ENCODE results near the gene POLE4. TPM values are rescaled to one million over a fixed set of nuclear protein-coding genes. Genes with fewer than 3 reads are reported as not detected.

Gene POLE4
- total RNA-seq, 1 donor from 2014 or later: 46.1 TPM

DNA sequence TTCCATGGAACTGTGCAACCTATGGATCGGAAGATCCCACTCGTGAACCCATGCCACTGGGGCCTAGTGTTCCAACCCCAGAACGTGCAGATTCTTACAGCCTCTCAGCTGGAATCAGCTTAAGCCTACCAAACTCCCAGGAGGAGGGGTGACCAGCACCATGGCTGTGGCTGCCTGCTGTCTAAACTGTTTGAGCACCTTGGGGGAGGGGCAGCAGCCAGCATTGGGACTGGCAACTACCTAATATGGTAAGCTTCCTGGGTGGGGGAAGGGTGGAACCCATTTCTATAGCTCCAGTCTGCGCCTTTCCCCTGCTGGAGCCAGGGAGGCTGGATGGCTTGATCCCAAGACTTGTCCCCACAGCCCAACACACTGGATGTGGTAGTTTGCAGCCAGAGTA is 10.7 kb upstream of the POLE4 start:
- Mint-ChIP-seq H3K9me3 (peaks cover 10% of the 10 kb centered on the region), H3K36me3 (ENCODE audit: low read depth) (peaks cover 25% of the 10 kb centered on the region), H3K27me3 (ENCODE audit: low read depth) (no peaks in the 10 kb centered on the region), H3K4me3 (ENCODE audit: low read depth) (no peak overlapping the region), H3K4me1 (ENCODE audit: low read depth) (peaks cover 9% of the 10 kb centered on the region), H3K27ac (no peak overlapping the region)
- DNase-seq (ENCODE audit: low spot score): no peak
- intact Hi-C loops (cut with micrococcal nuclease): no loop called here

DNA sequence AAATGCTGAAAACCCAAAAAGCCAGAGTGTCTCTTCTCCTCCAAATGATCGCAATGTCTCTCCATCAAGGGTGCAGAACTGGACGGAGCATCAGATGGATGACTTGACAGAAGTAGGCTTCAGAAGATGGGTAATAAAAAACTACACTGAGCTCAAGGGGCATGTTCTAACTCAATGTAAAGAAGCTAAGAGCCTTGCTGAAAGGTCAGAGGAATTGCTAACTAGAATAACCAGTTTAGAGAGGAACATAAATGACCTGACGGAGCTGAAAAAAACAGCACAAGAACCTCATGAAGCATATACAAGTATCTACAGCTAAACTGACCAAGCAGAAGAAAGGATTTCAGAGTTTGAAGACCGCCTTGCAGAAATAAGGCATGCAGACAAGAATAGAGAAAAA is 9.7 kb upstream of the POLE4 start:
- no peak for DNase-seq (ENCODE audit: low spot score)
- peaks cover 9% of the 10 kb centered on the region for H3K4me1 Mint-ChIP-seq (ENCODE audit: low read depth)
- H3K27me3 Mint-ChIP-seq (ENCODE audit: low read depth): no peaks in the 10 kb centered on the region
- H3K9me3 Mint-ChIP-seq: peaks cover 10% of the 10 kb centered on the region
- H3K4me3 Mint-ChIP-seq (ENCODE audit: low read depth): no peak overlapping the region
- peaks cover 31% of the 10 kb centered on the region for H3K36me3 Mint-ChIP-seq (ENCODE audit: low read depth)
- intact Hi-C loops (cut with micrococcal nuclease): no loop called here
- no peak overlapping the region for H3K27ac Mint-ChIP-seq

DNA sequence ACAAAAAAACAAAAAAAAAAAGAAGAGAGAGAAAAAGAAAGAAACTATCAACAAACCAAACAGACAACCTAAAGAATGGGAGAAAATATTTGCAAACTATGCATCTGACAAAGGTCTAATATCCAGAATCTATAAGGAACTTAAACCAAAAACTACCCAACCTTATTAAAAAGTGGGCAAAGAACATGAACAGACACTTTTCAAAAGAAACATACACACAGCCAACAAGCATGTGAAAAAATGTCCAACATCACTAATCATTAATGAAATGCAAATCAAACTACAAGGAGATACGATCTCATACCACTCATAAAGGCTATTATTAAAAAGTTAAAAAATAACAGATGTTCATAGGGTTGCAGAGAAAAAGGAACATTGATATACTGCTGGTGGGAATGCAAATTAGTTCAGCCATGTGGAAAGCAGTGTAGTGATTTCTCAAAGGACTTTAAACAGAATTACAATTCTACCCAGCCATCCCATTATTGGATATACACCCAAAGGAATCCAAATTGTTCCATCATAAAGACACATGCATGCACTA is 7.2 kb upstream of the POLE4 start:
- Mint-ChIP-seq H3K27ac (no peak overlapping the region), H3K27me3 (ENCODE audit: low read depth) (no peaks in the 10 kb centered on the region)

DNA sequence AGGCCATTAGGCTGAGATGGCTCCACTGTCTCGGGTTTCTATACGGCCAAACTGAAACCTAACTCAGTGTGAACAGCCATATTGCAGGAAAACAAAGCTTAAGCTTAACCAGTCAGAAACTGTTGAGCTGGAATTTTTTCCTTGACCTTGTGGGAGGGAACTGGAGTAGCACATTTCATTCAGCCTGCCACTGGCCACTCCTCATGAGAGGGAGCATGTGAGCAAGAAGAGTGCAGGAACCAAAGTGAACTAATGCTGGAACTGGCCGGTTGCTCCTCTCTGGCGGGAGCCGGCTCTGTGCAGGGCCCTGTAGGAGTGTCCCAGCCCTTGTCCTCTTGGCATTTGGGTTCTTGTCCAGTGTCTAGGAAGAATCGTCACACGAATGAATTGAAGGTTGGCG is 5.9 kb upstream of the POLE4 start:
- Mint-ChIP-seq H3K27ac (no peak overlapping the region), H3K4me1 (ENCODE audit: low read depth) (peaks cover 21% of the 10 kb centered on the region), H3K9me3 (peaks cover 10% of the 10 kb centered on the region), H3K36me3 (ENCODE audit: low read depth) (peaks cover 46% of the 10 kb centered on the region), H3K27me3 (ENCODE audit: low read depth) (no peaks in the 10 kb centered on the region), H3K4me3 (ENCODE audit: low read depth) (no peak overlapping the region)
- intact Hi-C loops (cut with micrococcal nuclease): no loop called here
- no peak for DNase-seq (ENCODE audit: low spot score)

More for the DNA sequence above, 7.2 kb upstream of the POLE4 start:
- intact Hi-C loops (cut with micrococcal nuclease): no loop called here
- no peak for DNase-seq (ENCODE audit: low spot score)
- peaks cover 44% of the 10 kb centered on the region for H3K36me3 Mint-ChIP-seq (ENCODE audit: low read depth)
- peaks cover 20% of the 10 kb centered on the region for H3K4me1 Mint-ChIP-seq (ENCODE audit: low read depth)
- H3K4me3 Mint-ChIP-seq (ENCODE audit: low read depth): no peak overlapping the region
- peaks cover 10% of the 10 kb centered on the region for H3K9me3 Mint-ChIP-seq

DNA sequence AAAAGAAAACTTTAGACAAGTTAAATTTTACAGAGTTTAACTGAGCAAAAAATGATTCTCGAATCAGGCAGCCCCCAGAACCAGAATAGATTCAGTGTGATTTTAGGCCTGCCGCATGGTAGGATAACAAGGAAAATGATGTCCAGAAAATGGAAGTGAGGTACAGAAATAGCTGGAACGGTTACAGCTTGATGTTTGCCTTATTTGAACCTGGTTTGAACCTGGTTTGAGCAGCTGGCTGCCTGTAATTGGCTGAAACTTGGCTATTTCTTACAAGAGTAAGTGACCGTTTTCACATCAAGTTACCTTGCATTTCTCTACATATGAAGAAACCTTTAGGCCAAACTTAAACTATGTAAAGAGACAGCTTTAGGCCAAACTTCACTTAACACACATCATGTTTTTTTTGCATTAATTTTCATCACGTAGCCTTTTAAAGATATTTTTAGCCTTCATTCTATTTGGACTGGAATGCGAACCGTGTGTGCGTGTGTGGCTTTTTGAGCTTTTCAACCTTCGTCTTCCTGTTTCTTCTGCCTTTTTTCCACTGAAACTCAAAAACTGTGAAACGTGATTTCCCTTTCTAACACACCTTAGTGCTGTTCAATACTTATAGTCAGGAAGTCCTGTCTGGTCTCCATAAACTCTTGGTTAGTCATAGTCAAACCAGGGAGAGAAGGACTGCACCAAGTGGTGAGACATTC is 4.5 kb upstream of the POLE4 start:
- Mint-ChIP-seq H3K27me3 (ENCODE audit: low read depth) (no peaks in the 10 kb centered on the region), H3K27ac (no peak overlapping the region)
- intact Hi-C loops (cut with micrococcal nuclease): no loop called here

DNA sequence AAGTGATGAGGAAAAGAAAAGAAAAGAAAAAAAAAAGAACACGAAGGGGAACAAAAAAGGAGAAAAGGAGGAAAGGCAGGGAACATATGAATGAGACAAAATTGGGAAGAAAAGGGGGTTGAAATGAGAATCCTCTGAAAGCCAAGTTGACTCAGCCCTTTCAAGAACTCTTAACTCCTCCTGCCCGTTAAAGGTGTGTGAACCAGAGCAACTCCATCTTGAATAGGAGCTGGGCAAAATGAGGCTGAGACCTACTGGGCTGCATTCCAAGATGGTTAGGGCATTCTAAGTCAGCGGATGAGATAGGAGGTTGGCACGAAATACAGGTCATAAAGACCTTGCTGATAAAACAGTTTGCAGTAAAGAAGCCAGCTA is 4.0 kb upstream of the POLE4 start:
- Mint-ChIP-seq H3K27me3 (ENCODE audit: low read depth) (no peaks in the 10 kb centered on the region), H3K4me1 (ENCODE audit: low read depth) (peaks cover 31% of the 10 kb centered on the region), H3K9me3 (peaks cover 10% of the 10 kb centered on the region), H3K36me3 (ENCODE audit: low read depth) (peaks cover 49% of the 10 kb centered on the region), H3K27ac (no peak overlapping the region), H3K4me3 (ENCODE audit: low read depth) (no peak overlapping the region)
- DNase-seq (ENCODE audit: low spot score): no peak
- intact Hi-C loops (cut with micrococcal nuclease): no loop called here

More for the DNA sequence above, 4.5 kb upstream of the POLE4 start:
- H3K4me3 Mint-ChIP-seq (ENCODE audit: low read depth): no peak overlapping the region
- H3K9me3 Mint-ChIP-seq: peaks cover 10% of the 10 kb centered on the region
- peaks cover 46% of the 10 kb centered on the region for H3K36me3 Mint-ChIP-seq (ENCODE audit: low read depth)
- no peak for DNase-seq (ENCODE audit: low spot score)
- peaks cover 26% of the 10 kb centered on the region for H3K4me1 Mint-ChIP-seq (ENCODE audit: low read depth)

DNA sequence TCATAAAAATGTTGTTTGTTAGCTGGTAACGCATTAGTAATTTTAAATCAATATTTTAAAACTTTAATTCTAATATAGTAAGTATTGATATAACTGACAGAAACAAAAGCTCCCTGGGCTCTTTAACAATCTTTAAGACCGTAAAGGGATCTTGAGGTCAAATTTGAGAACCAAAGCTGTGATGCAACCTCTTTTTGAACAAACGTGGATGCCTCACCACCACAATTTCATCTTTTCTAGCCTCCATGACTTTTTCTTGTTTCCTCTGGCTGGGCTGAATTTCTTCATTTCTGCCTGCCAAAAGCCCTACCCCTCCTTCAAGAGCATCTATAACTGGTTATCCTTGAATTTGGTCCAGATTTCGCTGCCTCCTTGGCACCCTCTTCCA is 563 bp upstream of the POLE4 start:
- H3K27me3 Mint-ChIP-seq (ENCODE audit: low read depth): no peaks in the 10 kb centered on the region
- peaks cover 64% of the 10 kb centered on the region for H3K36me3 Mint-ChIP-seq (ENCODE audit: low read depth)
- H3K4me3 Mint-ChIP-seq (ENCODE audit: low read depth): peak overlapping the region; percentile 79
- intact Hi-C loops (cut with micrococcal nuclease): loop anchor here (2.0 to 5.0 kb wide), 2 partner anchors 121 to 753 kb away; partner anchors contain the start of gene GCFC2
- DNase-seq (ENCODE audit: low spot score): no peak
- H3K27ac Mint-ChIP-seq: peak overlapping the region; percentile 86
- peaks cover 51% of the 10 kb centered on the region for H3K4me1 Mint-ChIP-seq (ENCODE audit: low read depth)
- H3K9me3 Mint-ChIP-seq: no peaks in the 10 kb centered on the region

DNA sequence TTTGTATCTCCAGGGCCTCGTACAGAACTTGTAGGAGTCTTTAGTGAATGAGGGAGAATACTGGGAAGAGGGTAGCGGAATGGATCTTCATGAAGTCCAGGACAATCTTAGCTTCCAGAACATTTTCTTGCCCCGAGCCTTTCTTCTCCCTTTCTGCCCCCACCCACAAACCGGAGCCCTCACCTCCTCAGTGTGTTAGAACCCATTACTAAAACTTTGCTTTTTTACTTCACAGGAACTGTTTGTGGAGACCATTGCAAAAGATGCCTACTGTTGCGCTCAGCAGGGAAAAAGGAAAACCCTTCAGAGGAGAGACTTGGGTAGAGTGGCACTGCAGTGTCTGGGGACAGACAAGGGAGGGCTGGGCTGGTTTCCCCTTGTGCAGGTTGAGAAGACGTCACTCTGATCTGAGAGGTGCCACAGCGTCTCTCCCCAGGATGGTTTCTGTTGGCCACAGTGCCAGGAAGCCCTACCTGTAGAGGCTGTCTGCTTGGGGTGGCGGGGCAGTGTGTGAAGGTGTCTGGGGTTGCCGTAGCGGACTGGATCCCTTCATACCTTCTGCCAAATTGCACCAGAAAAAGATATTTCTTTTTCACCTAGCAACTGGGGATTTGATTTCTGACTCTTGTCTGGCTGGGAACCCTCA is 786 bp downstream of the POLE4 start:
- Mint-ChIP-seq H3K4me1 (ENCODE audit: low read depth) (peaks cover 47% of the 10 kb centered on the region), H3K27me3 (ENCODE audit: low read depth) (no peaks in the 10 kb centered on the region), H3K4me3 (ENCODE audit: low read depth) (peak overlapping the region; percentile 77), H3K36me3 (ENCODE audit: low read depth) (peaks cover 65% of the 10 kb centered on the region), H3K9me3 (peaks cover 4% of the 10 kb centered on the region), H3K27ac (peak overlapping the region; percentile 75)
- no peak for DNase-seq (ENCODE audit: low spot score)
- intact Hi-C loops (cut with micrococcal nuclease): loop anchor here (2.0 to 5.0 kb wide), 2 partner anchors 122 to 752 kb away; partner anchors contain the start of gene GCFC2

DNA sequence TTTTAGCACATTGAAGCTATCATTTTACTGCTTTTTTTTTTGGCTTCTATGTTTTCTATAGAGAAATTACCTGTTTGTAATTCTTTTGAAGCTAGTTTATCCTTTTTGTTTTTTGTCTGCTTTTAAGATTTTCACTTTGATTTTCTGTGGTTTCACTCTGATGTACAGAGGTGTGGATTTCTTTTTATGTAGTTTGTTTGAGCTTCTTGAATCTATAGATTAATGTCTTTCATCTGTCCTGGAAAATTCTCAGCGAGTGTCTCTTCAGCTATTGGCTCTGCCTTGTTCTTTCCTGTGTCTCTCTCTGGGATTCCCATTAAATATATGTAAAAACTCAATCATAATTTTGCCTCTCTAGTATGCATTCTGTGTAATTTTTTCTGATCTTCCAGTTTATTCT is 8.4 kb downstream of the POLE4 start:
- no peak for DNase-seq (ENCODE audit: low spot score)
- Mint-ChIP-seq H3K27ac (peak overlapping the region; percentile 2), H3K4me3 (ENCODE audit: low read depth) (no peak overlapping the region), H3K4me1 (ENCODE audit: low read depth) (peaks cover 9% of the 10 kb centered on the region), H3K9me3 (peaks cover 37% of the 10 kb centered on the region), H3K36me3 (ENCODE audit: low read depth) (peaks cover 67% of the 10 kb centered on the region), H3K27me3 (ENCODE audit: low read depth) (no peaks in the 10 kb centered on the region)
- intact Hi-C loops (cut with micrococcal nuclease): no loop called here

DNA sequence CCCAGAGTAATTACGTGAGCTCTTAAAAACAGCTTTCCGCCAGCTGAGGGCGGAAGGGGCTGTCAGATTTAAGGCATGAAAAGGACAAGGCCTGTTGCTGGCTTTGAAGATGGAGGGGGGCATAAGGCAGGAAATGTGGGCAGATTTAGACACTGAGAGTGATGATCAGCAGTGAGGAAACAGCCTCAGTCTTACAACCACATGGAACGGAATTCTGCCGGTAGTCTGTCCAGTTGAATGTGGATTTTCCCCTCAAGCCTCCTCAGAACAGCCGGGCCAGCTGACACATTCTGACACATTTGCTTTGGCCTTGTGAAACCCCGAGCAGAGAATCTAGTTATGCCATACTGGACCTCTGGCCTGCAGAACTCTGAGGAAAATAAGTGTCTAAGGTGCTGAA is 16.6 kb downstream of the POLE4 start:
- Mint-ChIP-seq H3K9me3 (no peaks in the 10 kb centered on the region), H3K36me3 (ENCODE audit: low read depth) (no peaks in the 10 kb centered on the region), H3K27me3 (ENCODE audit: low read depth) (no peaks in the 10 kb centered on the region), H3K4me1 (ENCODE audit: low read depth) (no peaks in the 10 kb centered on the region), H3K4me3 (ENCODE audit: low read depth) (no peak overlapping the region), H3K27ac (no peak overlapping the region)
- intact Hi-C loops (cut with micrococcal nuclease): no loop called here
- DNase-seq (ENCODE audit: low spot score): no peak

DNA sequence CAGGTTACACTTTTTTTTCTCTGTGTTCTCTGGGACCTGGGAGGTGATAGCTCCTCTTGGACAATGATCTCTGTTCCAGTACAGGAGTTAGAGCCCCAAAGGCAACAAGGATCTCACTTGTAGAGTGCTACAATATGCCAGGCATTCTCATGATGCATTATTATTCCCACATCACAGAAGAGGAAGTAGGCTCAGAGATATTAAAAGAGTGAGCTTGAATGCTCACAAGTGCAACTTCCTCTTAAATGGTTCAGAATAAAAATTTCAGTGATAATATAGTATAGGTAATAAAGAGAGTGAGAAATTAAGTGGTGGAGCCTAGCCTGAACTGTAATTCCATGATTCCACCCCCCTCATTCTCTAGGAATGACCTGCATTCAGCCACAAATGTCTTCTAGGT is 21.4 kb downstream of the POLE4 start:
- no peaks in the 10 kb centered on the region for H3K9me3 Mint-ChIP-seq
- no peak overlapping the region for H3K27ac Mint-ChIP-seq
- H3K27me3 Mint-ChIP-seq (ENCODE audit: low read depth): no peaks in the 10 kb centered on the region
- no peak for DNase-seq (ENCODE audit: low spot score)
- H3K4me3 Mint-ChIP-seq (ENCODE audit: low read depth): no peak overlapping the region
- H3K36me3 Mint-ChIP-seq (ENCODE audit: low read depth): no peaks in the 10 kb centered on the region
- H3K4me1 Mint-ChIP-seq (ENCODE audit: low read depth): no peaks in the 10 kb centered on the region
- intact Hi-C loops (cut with micrococcal nuclease): no loop called here

DNA sequence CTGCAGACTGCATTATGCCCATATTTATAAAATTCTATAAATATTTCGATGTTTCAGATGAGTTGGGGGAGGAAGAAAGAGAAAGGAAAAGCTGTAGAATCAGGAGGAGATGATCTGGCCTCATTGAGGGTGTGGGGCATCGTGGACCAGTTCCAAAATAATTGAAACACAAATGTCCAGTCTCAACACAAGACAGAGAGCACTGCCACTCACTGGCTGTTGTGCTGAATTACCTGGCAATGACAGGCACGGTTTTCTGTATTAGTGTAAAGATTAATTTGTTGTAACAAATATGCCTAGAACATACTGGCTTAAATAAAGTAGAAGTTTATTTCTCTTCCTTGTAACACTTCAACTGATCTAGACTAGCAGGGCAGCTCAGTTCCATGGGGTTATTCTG is 24.1 kb downstream of the POLE4 start:
- Mint-ChIP-seq H3K4me1 (ENCODE audit: low read depth) (no peaks in the 10 kb centered on the region), H3K27me3 (ENCODE audit: low read depth) (no peaks in the 10 kb centered on the region), H3K4me3 (ENCODE audit: low read depth) (no peak overlapping the region), H3K27ac (no peak overlapping the region), H3K9me3 (no peaks in the 10 kb centered on the region), H3K36me3 (ENCODE audit: low read depth) (no peaks in the 10 kb centered on the region)
- DNase-seq (ENCODE audit: low spot score): no peak
- intact Hi-C loops (cut with micrococcal nuclease): no loop called here

DNA sequence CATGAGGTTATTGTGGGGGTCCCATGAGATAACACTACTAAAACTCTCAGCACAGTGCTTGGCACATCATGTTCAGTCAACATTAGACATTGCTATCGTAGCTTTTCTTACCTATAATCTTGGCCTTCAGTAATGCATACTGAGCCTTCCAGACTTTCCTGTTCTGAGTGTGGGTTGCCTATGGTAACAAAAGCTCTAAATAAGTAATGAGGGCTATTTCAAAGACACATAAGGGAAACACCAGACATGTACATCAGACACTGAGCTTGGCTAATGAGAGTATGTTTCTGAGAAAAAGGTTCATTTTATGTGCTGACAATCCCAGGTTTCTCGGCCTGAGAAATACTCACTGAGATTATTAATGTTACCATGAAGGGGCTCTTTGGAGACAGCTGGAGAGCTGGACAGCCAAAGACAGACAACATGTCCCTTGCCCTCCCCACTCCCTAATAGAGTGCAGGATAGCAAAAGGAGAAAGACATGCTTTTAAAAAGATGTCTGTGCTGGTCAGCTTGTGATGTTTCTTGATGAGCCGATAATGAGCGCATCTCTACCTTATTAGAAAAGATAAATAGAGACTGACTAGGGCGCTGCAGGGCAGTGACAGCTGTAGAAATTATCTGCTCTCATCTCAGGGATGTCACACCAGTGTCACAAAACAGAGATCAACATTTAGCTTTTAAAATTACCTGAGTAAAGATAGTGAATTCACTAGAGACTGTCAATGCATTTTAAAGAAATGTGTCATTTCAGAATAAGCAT is 25.4 kb downstream of the POLE4 start:
- H3K36me3 Mint-ChIP-seq (ENCODE audit: low read depth): no peaks in the 10 kb centered on the region
- no peak overlapping the region for H3K4me3 Mint-ChIP-seq (ENCODE audit: low read depth)
- no peaks in the 10 kb centered on the region for H3K27me3 Mint-ChIP-seq (ENCODE audit: low read depth)
- DNase-seq (ENCODE audit: low spot score): no peak
- intact Hi-C loops (cut with micrococcal nuclease): no loop called here
- H3K9me3 Mint-ChIP-seq: no peaks in the 10 kb centered on the region
- H3K4me1 Mint-ChIP-seq (ENCODE audit: low read depth): no peaks in the 10 kb centered on the region
- no peak overlapping the region for H3K27ac Mint-ChIP-seq
